IMR-90 (cell line): ENCODE data around the gene PJA1. TPM values are rescaled to one million over a fixed set of nuclear protein-coding genes. Genes with fewer than 3 reads are reported as not detected.

Source experiments
- ATAC-seq: fragments of 200-7000 bp; cut with Tn5 transposase; 2 replicates; pipeline ENCODE4 v1.9.1; 2020; ENCODE audit warnings: low read depth, mild to moderate bottlenecking, moderate library complexity
- BruUV-seq: library from RNA; stranded (reverse); fragments of 400-500 nt; replicated peaks from 2 replicates; lab custom pipeline; 2021; lab: Mats Ljungman, UMichigan
- CTCF ChIA-PET: fragments of 300-600 bp; formaldehyde crosslinking; extraction: SDS; loops from one replicate; lab custom pipeline; 2021; ENCODE audit warnings: antibody characterized with exemption; lab: Yijun Ruan, JAX
- POLR2A ChIA-PET: fragments of 300-600 bp; sonication (Branson Sonifier 250); formaldehyde crosslinking; loops from one replicate; lab custom pipeline; 2022; ENCODE audit warnings: antibody characterized with exemption; ENCODE audit not compliant: unreplicated experiment; lab: Charles Lee
- DNase-seq: peaks from one replicate; pipeline ENCODE4 v3.0.0; 2013
- H2AFZ ChIP-seq: replicated peaks from 2 replicates; pipeline ENCODE3; 2013; ENCODE audit warnings: low read length, mild to moderate bottlenecking; ENCODE audit not compliant: poor library complexity
- H2AK5ac ChIP-seq: 2 replicates; pipeline ENCODE4 v1.6.1; 2013; ENCODE audit warnings: low read depth, low read length, inconsistent platforms
- H2AK9ac ChIP-seq: replicated peaks from 2 replicates; pipeline ENCODE3; 2013; ENCODE audit warnings: mild to moderate bottlenecking, low read depth, low read length, moderate library complexity; ENCODE audit not compliant: poor library complexity
- H2BK120ac ChIP-seq: 2 replicates; pipeline ENCODE4 v1.6.1; 2013; ENCODE audit warnings: low read depth, low read length, inconsistent platforms
- H2BK15ac ChIP-seq: 3 replicates; pipeline ENCODE4 v1.6.1; 2013; ENCODE audit warnings: low read depth, low read length, inconsistent platforms
- H2BK20ac ChIP-seq: 2 replicates; pipeline ENCODE4 v1.6.1; 2013; ENCODE audit warnings: low read depth, mild to moderate bottlenecking, inconsistent platforms, low read length, moderate library complexity
- H2BK5ac ChIP-seq: 2 replicates; pipeline ENCODE4 v1.6.1; 2013; ENCODE audit warnings: mild to moderate bottlenecking, low read depth, low read length, inconsistent platforms; ENCODE audit not compliant: poor library complexity, severe bottlenecking
- H3K14ac ChIP-seq: replicated peaks from 2 replicates; pipeline ENCODE4 v1.6.1; 2013; ENCODE audit warnings: low read depth, low read length, inconsistent platforms
- H3K18ac ChIP-seq: 2 replicates; pipeline ENCODE4 v1.6.1; 2013; ENCODE audit warnings: low read depth, low read length, control low read depth
- H3K23ac ChIP-seq: 2 replicates; pipeline ENCODE4 v1.6.1; 2013; ENCODE audit warnings: low read depth, low read length, inconsistent platforms
- H3K27ac ChIP-seq: 2 replicates; pipeline ENCODE4 v1.5.1; 2013; ENCODE audit warnings: mild to moderate bottlenecking, control low read depth, low read length; ENCODE audit not compliant: insufficient read depth
- H3K27me3 ChIP-seq: 2 replicates; pipeline ENCODE4 v1.6.1; 2013; ENCODE audit warnings: low read length; ENCODE audit not compliant: control insufficient read depth, insufficient read depth
- H3K36me3 ChIP-seq: 2 replicates; pipeline ENCODE4 v1.6.1; 2013; ENCODE audit warnings: low read length, mixed read lengths; ENCODE audit not compliant: control insufficient read depth, insufficient read depth
- H3K4ac ChIP-seq: 2 replicates; pipeline ENCODE4 v1.6.1; 2013; ENCODE audit warnings: low read depth, low read length, inconsistent platforms
- H3K4me1 ChIP-seq: 2 replicates; pipeline ENCODE4 v1.6.1; 2013; ENCODE audit warnings: low read length, mixed read lengths; ENCODE audit not compliant: control insufficient read depth, insufficient read depth
- H3K4me2 ChIP-seq: 2 replicates; pipeline ENCODE4 v1.6.1; 2013; ENCODE audit warnings: low read depth, mild to moderate bottlenecking, control low read depth, low read length, moderate library complexity
- H3K4me3 ChIP-seq: 2 replicates; pipeline ENCODE4 v1.5.1; 2013; ENCODE audit warnings: low read depth, mild to moderate bottlenecking, control low read depth, low read length, moderate library complexity; ENCODE audit not compliant: insufficient read depth
- H3K56ac ChIP-seq: 2 replicates; pipeline ENCODE4 v1.6.1; 2013; ENCODE audit warnings: low read length, inconsistent platforms; ENCODE audit not compliant: insufficient read depth; ENCODE audit errors: extremely low read depth
- H3K79me1 ChIP-seq, 2 experiments: 2 replicates each; pipeline ENCODE4 v1.6.1; 2013; ENCODE audit warnings: low read length in 2 of 2, inconsistent platforms in 1 of 2, low read depth in 1 of 2
- H3K9ac ChIP-seq: 2 replicates; pipeline ENCODE4 v1.6.1; 2013; ENCODE audit warnings: low read depth, low read length, control low read depth
- H3K9me1 ChIP-seq: 2 replicates; pipeline ENCODE4 v1.6.1; 2013; ENCODE audit warnings: low read length, inconsistent platforms; ENCODE audit not compliant: insufficient read depth
- H3K9me3 ChIP-seq: 2 replicates; pipeline ENCODE4 v1.6.1; 2013; ENCODE audit warnings: low read length; ENCODE audit not compliant: control insufficient read depth, insufficient read depth
- H4K20me1 ChIP-seq: 2 replicates; pipeline ENCODE4 v1.6.1; 2013; ENCODE audit warnings: low read length, inconsistent platforms; ENCODE audit not compliant: insufficient read depth
- H4K5ac ChIP-seq: 2 replicates; pipeline ENCODE4 v1.6.1; 2013; ENCODE audit warnings: mild to moderate bottlenecking, low read depth, low read length, control low read depth
- H4K8ac ChIP-seq, 2 experiments: 2 replicates each; pipeline ENCODE4 v1.6.1; 2013; ENCODE audit warnings: low read depth in 2 of 2, low read length in 2 of 2, control low read depth in 1 of 2, inconsistent platforms in 1 of 2
- H4K91ac ChIP-seq: 2 replicates; pipeline ENCODE4 v1.6.1; 2013; ENCODE audit warnings: low read depth, low read length, inconsistent platforms; ENCODE audit not compliant: insufficient read depth
- CTCF ChIP-seq: conservative IDR thresholded peaks from 2 replicates; pipeline ENCODE4 v1.5.1; 2012; ENCODE audit warnings: mild to moderate bottlenecking, low read depth, low read length, improper control_type of control experiment
- MAZ ChIP-seq: IDR thresholded peaks from 2 replicates; pipeline ENCODE4 v1.6.1; 2012; ENCODE audit warnings: low read depth, mild to moderate bottlenecking, low read length, improper control_type of control experiment, moderate library complexity, borderline replicate concordance
- WGBS, 2 experiments: methylation state at CpG; one replicate each; pipeline versions ENCODE4 v1.1.5 to v1.1.7; 2013; ENCODE audit warnings: missing lambda C conversion rate in 2 of 2; ENCODE audit not compliant: insufficient read length in 1 of 2; ENCODE audit errors: extremely low coverage in 2 of 2; 5-methylcytosine and 5-hydroxymethylcytosine counted together
- dilution Hi-C: fragments of 300-500 bp; cut with HindIII; formaldehyde crosslinking; loops from one replicate; pipeline ENCODE4 v1.14.3; 2018; ENCODE audit warnings: low sequenced_read_pairs; ENCODE audit not compliant: unreplicated experiment
- in situ Hi-C: fragments of 300-500 bp; cut with MboI; formaldehyde crosslinking; loops from 3 replicates; pipeline ENCODE4 v1.14.3; 2019; ENCODE audit warnings: low sequenced_read_pairs, inconsistent platforms, mixed read lengths
- intact Hi-C: fragments of 100-400 bp; cut with micrococcal nuclease; formaldehyde crosslinking; loops from 2 replicates; pipeline ENCODE4 v1.10.0; 2022
- polyA plus RNA-seq, 3 experiments: library from polyadenylated mRNA; depleted of rRNA; stranded (reverse); fragments of >200 nt; gene quantifications; 2 replicates each; pipeline ENCODE4 v1.2.3, GENCODE V29; 2012; ENCODE audit warnings: low replicate concordance in 1 of 3
- total RNA-seq: library from RNA; depleted of rRNA; stranded (reverse); fragments of >200 nt; gene quantifications from 2 replicates; pipeline ENCODE4 v1.2.3, GENCODE V29; 2012

Gene PJA1
- total and polyA plus RNA-seq, 2 of the 4 experiments (the other 2 are of a cell fraction): 15.1 to 24.4 TPM

DNA sequence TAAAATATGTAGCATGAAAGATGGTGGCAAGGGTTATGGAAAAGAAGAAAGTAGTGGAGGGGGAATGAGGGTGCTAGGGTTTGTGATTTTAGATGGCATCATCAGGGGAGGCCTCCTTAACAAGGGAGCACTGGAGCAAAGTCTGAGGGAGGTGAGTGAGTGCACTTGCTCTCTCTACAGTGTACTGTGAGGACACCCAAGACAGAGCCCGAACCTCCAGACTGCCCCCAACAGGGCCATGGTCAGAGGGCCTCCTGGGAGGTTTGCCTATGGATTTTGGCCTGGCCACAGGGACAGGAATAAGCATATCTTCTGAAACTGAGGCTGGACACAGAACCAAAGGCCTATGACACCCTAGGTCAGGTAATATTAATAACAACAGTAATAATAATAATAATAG lies 21.4 kb upstream of the PJA1 start:
- Histone ChIP-seq H2AK9ac (no peak overlapping the region), H3K36me3 (no peaks in the 10 kb centered on the region), H4K8ac (no peak overlapping the region), H2AK5ac (no peak overlapping the region), H3K56ac (no peak overlapping the region), H3K4me2 (no peak overlapping the region), H2AFZ (no peak overlapping the region), H3K79me1 (no peaks in the 10 kb centered on the region), H4K5ac (no peak overlapping the region), H3K23ac (no peak overlapping the region), H4K91ac (no peak overlapping the region), H2BK15ac (no peak overlapping the region), H3K4me3 (no peak overlapping the region), H3K9me1 (no peaks in the 10 kb centered on the region), H2BK20ac (no peak overlapping the region), H2BK120ac (no peak overlapping the region), H3K18ac (no peak overlapping the region), H3K4me1 (no peaks in the 10 kb centered on the region), H3K27me3 (peaks cover 36% of the 10 kb centered on the region), H4K20me1 (no peaks in the 10 kb centered on the region), H3K9me3 (no peaks in the 10 kb centered on the region), H3K14ac (no peak overlapping the region), H3K9ac (no peak overlapping the region), H3K4ac (no peak overlapping the region), H3K27ac (no peak overlapping the region), H2BK5ac (no peak overlapping the region)
- no peak for TF ChIP-seq MAZ
- no peak for TF ChIP-seq CTCF
- in situ Hi-C loops: no loop called here
- intact Hi-C loops: no loop called here
- ATAC-seq (no peak), DNase-seq (no peak)
- POLR2A ChIA-PET: no interaction called here
- BruUV-seq: no TSS peak
- CTCF ChIA-PET: no interaction called here
- dilution Hi-C loops: no loop called here
- WGBS, 2 experiments: no CpG with 5 or more reads among the region's 1 CpG
